IPS-18a (cell line): Measurements from ENCODE around the gene DLG2.

Experiments
- H3K27ac ChIP-seq: one replicate; pipeline ENCODE4 v1.5.1; 2013; ENCODE audit warnings: low read length
- H3K27me3 ChIP-seq: one replicate; pipeline ENCODE4 v1.6.1; 2013; ENCODE audit warnings: mild to moderate bottlenecking, low read length; ENCODE audit not compliant: control insufficient read depth, insufficient read depth
- H3K36me3 ChIP-seq: one replicate; pipeline ENCODE4 v1.6.1; 2013; ENCODE audit warnings: low read depth, low read length; ENCODE audit not compliant: control insufficient read depth
- H3K4me1 ChIP-seq: one replicate; pipeline ENCODE4 v1.6.1; 2013; ENCODE audit warnings: low read depth, low read length; ENCODE audit not compliant: control insufficient read depth
- H3K4me3 ChIP-seq: one replicate; pipeline ENCODE4 v1.5.1; 2013; ENCODE audit warnings: low read length
- H3K9ac ChIP-seq: one replicate; pipeline ENCODE4 v1.6.1; 2013; ENCODE audit warnings: mild to moderate bottlenecking, low read length, moderate library complexity
- H3K9me3 ChIP-seq: one replicate; pipeline ENCODE4 v1.6.1; 2013; ENCODE audit warnings: low read depth, low read length; ENCODE audit not compliant: control insufficient read depth

The DLG2 gene

GRCh38 chr11:84526250-84526649 is 1100.9 kb downstream of the DLG2 start:
- H3K27ac ChIP-seq, result no peak overlapping the region
- H3K27me3 ChIP-seq, result no peaks in the 10 kb centered on the region
- H3K9ac ChIP-seq, result no peak overlapping the region
- H3K36me3 ChIP-seq, result no peaks in the 10 kb centered on the region
- peaks cover 6% of the 10 kb centered on the region for H3K4me1 ChIP-seq
- H3K4me3 ChIP-seq, result no peak overlapping the region
- H3K9me3 ChIP-seq, result no peaks in the 10 kb centered on the region

- Histone ChIP-seq H3K4me3 (no peak overlapping the region), H3K9ac (no peak overlapping the region), H3K27me3 (no peaks in the 10 kb centered on the region), H3K27ac (no peak overlapping the region), H3K9me3 (no peaks in the 10 kb centered on the region), H3K36me3 (no peaks in the 10 kb centered on the region), H3K4me1 (peaks cover 6% of the 10 kb centered on the region)
These were observed 1102.6 kb downstream of the DLG2 start for GRCh38 chr11:84524422-84525051.

DNA sequence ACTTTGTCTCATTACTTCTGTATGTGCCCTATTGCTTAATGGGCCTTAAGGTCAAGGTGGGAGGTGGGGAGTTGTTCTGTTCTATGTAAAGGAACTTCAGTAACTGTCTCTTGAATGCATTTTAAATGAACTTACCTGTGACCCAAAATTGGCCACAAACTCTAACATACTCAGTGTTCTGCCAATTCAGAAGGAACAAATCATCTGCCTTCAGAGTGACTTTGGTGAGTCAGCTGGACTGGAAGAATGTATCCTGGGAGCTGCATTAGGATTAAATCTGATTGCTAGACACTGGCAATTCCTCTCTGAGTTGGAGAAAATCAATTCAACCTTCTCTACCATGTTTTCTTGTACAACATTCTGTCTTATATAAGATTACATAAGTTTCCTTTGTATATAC is 1104.8 kb downstream of the DLG2 start:
- Histone ChIP-seq H3K4me3 (no peak overlapping the region), H3K27ac (no peak overlapping the region), H3K36me3 (no peaks in the 10 kb centered on the region), H3K9me3 (no peaks in the 10 kb centered on the region), H3K4me1 (peaks cover 6% of the 10 kb centered on the region), H3K27me3 (no peaks in the 10 kb centered on the region), H3K9ac (no peak overlapping the region)

DNA sequence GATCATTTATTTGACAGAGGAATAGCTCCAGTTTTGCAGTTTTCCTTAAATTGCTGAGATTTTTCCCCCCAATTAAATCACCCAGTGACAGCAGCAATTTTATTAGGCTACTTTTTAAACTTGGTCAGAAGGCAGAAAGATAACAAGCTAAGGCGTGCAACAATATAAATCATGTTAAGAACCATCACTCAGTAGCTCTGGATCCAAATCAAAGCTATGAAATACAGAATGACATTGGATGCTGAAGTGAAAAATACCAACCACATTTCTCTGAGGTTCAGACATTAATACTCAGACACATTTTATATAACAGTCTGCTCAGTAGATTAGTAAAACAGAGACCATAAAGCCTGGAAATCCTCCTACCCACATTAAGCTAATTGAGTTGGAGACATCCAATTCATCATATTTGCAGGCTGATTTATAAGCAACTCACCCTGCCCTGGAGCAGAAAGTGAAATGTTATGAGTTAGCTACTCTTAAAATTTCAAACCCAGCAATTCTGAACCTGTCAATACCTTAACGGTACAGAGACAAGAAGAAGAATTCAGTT is 1108.4 kb downstream of the DLG2 start:
- Histone ChIP-seq H3K36me3 (no peaks in the 10 kb centered on the region), H3K27me3 (no peaks in the 10 kb centered on the region), H3K4me3 (no peak overlapping the region), H3K4me1 (peaks cover 5% of the 10 kb centered on the region), H3K9me3 (no peaks in the 10 kb centered on the region), H3K27ac (no peak overlapping the region), H3K9ac (no peak overlapping the region)

DNA sequence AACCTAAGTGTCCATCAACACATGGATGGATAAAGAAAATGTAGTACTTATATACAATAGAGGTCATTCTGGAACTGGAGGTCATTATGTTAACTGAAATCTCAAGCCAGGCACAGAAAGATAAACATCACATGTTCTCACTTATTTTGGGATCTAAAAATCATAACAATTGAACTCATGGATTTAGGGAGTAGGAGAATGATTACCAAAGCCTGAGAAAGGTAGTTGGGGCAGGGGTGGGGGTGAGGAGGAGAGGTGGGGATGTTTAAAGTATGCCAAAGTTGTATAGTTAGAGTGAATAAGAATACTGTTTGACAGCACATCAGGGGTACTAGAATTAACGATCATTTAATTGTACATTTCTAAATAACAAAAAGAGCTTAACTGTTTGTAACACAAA is 1112.7 kb downstream of the DLG2 start:
- no peak overlapping the region for H3K4me3 ChIP-seq
- H3K9me3 ChIP-seq, result no peaks in the 10 kb centered on the region
- H3K9ac ChIP-seq, result no peak overlapping the region
- H3K4me1 ChIP-seq, result peaks cover 5% of the 10 kb centered on the region
- H3K36me3 ChIP-seq, result no peaks in the 10 kb centered on the region
- no peaks in the 10 kb centered on the region for H3K27me3 ChIP-seq
- H3K27ac ChIP-seq, result no peak overlapping the region

GRCh38 chr11:84503503-84503902 is 1123.6 kb downstream of the DLG2 start:
- Histone ChIP-seq H3K36me3 (no peaks in the 10 kb centered on the region), H3K4me3 (no peak overlapping the region), H3K27ac (no peak overlapping the region), H3K9me3 (no peaks in the 10 kb centered on the region), H3K27me3 (no peaks in the 10 kb centered on the region), H3K4me1 (no peaks in the 10 kb centered on the region), H3K9ac (no peak overlapping the region)

DNA sequence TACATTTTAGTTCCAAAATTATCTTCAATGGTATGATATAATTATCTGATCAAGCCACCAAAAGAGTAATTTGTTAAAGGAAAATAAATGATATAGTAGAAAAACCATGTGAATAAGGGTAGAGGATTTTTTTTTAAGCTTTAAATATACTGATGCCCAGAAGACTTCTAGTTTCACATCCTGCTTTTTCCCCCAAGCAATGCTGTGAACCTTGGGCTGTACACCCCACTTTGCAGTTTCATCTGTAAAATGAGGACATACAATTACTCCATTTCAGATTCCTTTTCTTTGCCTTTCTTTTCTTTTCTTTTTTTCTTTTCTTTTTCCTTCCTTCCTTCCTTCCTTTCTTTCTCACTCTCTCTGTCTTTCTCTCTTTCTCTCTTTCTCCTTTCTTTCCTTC is 1125.4 kb downstream of the DLG2 start:
- no peak overlapping the region for H3K27ac ChIP-seq

GRCh38 chr11:84497981-84498411 is 1129.1 kb downstream of the DLG2 start:
- Histone ChIP-seq H3K27ac (no peak overlapping the region), H3K9me3 (no peaks in the 10 kb centered on the region), H3K4me3 (no peak overlapping the region)

More for the DNA sequence above, 1125.4 kb downstream of the DLG2 start:
- no peaks in the 10 kb centered on the region for H3K9me3 ChIP-seq
- H3K36me3 ChIP-seq, result no peaks in the 10 kb centered on the region
- H3K9ac ChIP-seq, result no peak overlapping the region
- H3K4me1 ChIP-seq, result no peaks in the 10 kb centered on the region
- no peak overlapping the region for H3K4me3 ChIP-seq
- H3K27me3 ChIP-seq, result no peaks in the 10 kb centered on the region

DNA sequence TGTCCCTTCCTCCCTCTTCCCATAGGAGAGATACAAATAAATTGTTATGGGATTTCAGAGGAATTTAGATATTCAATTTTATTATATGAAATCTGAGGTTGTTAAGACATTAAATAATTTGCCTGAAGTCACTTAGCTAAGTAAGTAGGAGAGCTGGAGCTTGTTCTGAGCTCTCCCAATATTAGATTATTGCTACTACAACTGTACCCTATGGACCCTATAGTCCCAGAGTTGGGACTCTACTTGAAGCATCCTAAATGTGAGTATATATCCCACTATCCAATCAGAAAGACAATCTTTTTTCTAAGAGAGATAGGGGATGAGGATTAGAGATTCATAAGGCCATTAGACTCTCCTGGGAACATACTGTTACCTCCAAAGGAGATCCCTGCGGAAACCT is 1130.0 kb downstream of the DLG2 start:
- no peak overlapping the region for H3K9ac ChIP-seq
- H3K27me3 ChIP-seq, result no peaks in the 10 kb centered on the region
- H3K4me3 ChIP-seq, result no peak overlapping the region
- H3K4me1 ChIP-seq, result no peaks in the 10 kb centered on the region
- H3K27ac ChIP-seq, result no peak overlapping the region
- no peaks in the 10 kb centered on the region for H3K9me3 ChIP-seq
- H3K36me3 ChIP-seq, result no peaks in the 10 kb centered on the region

More at GRCh38 chr11:84497981-84498411, 1129.1 kb downstream of the DLG2 start:
- H3K9ac ChIP-seq, result no peak overlapping the region
- no peaks in the 10 kb centered on the region for H3K4me1 ChIP-seq
- H3K36me3 ChIP-seq, result no peaks in the 10 kb centered on the region
- H3K27me3 ChIP-seq, result no peaks in the 10 kb centered on the region

DNA sequence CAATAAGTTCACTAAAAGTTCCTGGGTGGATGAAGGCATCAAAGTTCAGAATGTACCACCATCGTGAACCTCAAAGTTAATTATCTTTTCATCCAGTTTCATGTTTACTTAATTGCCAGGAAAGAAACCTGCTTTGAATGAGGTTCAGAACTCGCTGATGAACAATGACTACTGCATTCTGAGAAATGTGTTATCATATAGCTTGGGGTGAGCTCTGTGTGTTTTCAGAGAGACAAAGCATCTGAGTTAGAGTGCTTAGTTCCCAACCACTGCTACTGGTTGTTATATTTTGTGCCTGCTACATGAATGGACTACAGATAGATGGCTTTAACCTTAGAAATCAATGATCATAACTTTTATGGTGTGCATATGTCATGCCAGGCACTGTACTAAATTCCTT is 1131.0 kb downstream of the DLG2 start:
- Histone ChIP-seq H3K9me3 (no peaks in the 10 kb centered on the region), H3K36me3 (no peaks in the 10 kb centered on the region), H3K9ac (no peak overlapping the region)

DNA sequence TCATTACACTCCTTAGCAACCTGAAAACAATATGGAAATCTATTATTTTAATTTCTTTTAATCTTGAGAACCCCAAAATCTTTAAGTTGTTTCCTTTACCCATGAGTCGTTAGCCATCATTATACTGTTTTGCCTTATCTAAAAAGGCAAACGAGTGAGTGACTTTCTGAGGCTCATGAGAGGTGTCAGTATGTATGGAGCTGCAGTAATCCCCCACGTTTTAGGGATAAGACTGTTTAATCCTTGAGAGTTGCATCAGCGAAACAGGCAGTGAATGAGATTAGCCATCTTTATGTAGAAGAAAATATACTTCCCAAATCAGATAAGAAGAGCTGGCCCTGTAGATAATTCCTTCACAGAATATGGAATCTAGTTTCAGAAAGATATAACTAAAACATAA is 1147.0 kb downstream of the DLG2 start:
- no peaks in the 10 kb centered on the region for H3K27me3 ChIP-seq
- no peak overlapping the region for H3K27ac ChIP-seq

More for the DNA sequence above, 1131.0 kb downstream of the DLG2 start:
- no peaks in the 10 kb centered on the region for H3K4me1 ChIP-seq
- no peaks in the 10 kb centered on the region for H3K27me3 ChIP-seq
- no peak overlapping the region for H3K27ac ChIP-seq
- no peak overlapping the region for H3K4me3 ChIP-seq

DNA sequence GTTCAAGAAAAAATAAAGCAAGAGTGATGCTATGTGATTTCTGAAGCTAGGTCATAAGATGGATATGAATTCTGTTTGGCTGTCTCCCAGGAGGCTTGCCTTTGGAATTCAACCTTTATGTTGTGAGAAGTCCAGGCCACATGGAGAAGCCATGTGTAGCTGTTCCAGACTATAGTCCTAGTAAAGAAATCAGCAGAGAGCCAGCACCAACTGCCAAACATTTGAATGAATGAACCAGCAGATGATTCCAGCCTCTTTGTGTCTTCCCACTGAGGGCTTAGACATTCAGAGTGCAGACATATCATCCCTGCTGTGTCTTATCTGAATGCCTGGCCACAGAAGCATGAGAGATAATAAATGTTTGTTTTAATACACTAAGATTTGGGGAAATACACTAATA is 1150.6 kb downstream of the DLG2 start:
- H3K9ac ChIP-seq, result no peak overlapping the region
- no peaks in the 10 kb centered on the region for H3K9me3 ChIP-seq
- H3K4me3 ChIP-seq, result no peak overlapping the region
- H3K27me3 ChIP-seq, result no peaks in the 10 kb centered on the region
- peaks cover 10% of the 10 kb centered on the region for H3K4me1 ChIP-seq
- no peak overlapping the region for H3K27ac ChIP-seq
- no peaks in the 10 kb centered on the region for H3K36me3 ChIP-seq

More for the DNA sequence above, 1147.0 kb downstream of the DLG2 start:
- Histone ChIP-seq H3K4me3 (no peak overlapping the region), H3K9ac (no peak overlapping the region), H3K4me1 (no peaks in the 10 kb centered on the region), H3K36me3 (no peaks in the 10 kb centered on the region), H3K9me3 (no peaks in the 10 kb centered on the region)
